ENCODE measurements around the gene UBE2I.

The UBE2I gene

GRCh38 chr16:1279081-1279944, 30.1 kb upstream of the UBE2I start:
- H3F3A ChIP-seq (ENCODE audit: insufficient read depth, low read length) = no peaks in the 10 kb centered on the region
- no peak overlapping the region for H3K9ac ChIP-seq (ENCODE audit: low read length)
- no peaks in the 10 kb centered on the region for H3K9me2 ChIP-seq (replicated peaks; ENCODE audit: insufficient read depth, low read length)
- H4K20me1 ChIP-seq (ENCODE audit: insufficient read depth, low read length) = no peaks in the 10 kb centered on the region
- H3K9me3 ChIP-seq (replicated peaks; ENCODE audit: insufficient read depth, low read length) = no peaks in the 10 kb centered on the region
- no peak for DNase-seq
- TF ChIP-seq CTCF (IDR thresholded peaks at IDR 0.05; ENCODE audit: low read length) (no peak), EZH2 (optimal IDR thresholded peaks at IDR 0.05; ENCODE audit: low read depth, low read length) (no peak), EZH2phosphoT487 (IDR thresholded peaks at IDR 0.05; ENCODE audit: low read length) (no peak)
- no peaks in the 10 kb centered on the region for H3K79me2 ChIP-seq (ENCODE audit: low read length)
- H3K27me3 ChIP-seq (replicated peaks; ENCODE audit: insufficient read depth, low read length) = peaks cover 94% of the 10 kb centered on the region
- no peak overlapping the region for H2AFZ ChIP-seq (ENCODE audit: low read length)
- no peaks in the 10 kb centered on the region for H3K4me1 ChIP-seq (ENCODE audit: low read length)
- no peak overlapping the region for H3K4me3 ChIP-seq (ENCODE audit: low read length)
- H3K4me2 ChIP-seq (ENCODE audit: low read depth, low read length) = no peak overlapping the region
- H3K27ac ChIP-seq (ENCODE audit: low read length) = no peak overlapping the region
- no peaks in the 10 kb centered on the region for H3K36me3 ChIP-seq (replicated peaks; ENCODE audit: insufficient read depth, low read length)

- Histone ChIP-seq H3K27me3 (replicated peaks; ENCODE audit: insufficient read depth, low read length) (peaks cover 91% of the 10 kb centered on the region), H3K4me1 (ENCODE audit: low read length) (no peaks in the 10 kb centered on the region)
Observed at GRCh38 chr16:1279945-1280589, 29.4 kb upstream of the UBE2I start.

GRCh38 chr16:1280783-1281182, 28.7 kb upstream of the UBE2I start:
- Histone ChIP-seq H3K9ac (ENCODE audit: low read length) (no peak overlapping the region), H3K27me3 (replicated peaks; ENCODE audit: insufficient read depth, low read length) (peaks cover 90% of the 10 kb centered on the region), H3K79me2 (ENCODE audit: low read length) (no peaks in the 10 kb centered on the region), H3K4me1 (ENCODE audit: low read length) (no peaks in the 10 kb centered on the region), H3K4me3 (ENCODE audit: low read length) (no peak overlapping the region), H3K9me3 (replicated peaks; ENCODE audit: insufficient read depth, low read length) (no peaks in the 10 kb centered on the region), H3K4me2 (ENCODE audit: low read depth, low read length) (no peak overlapping the region), H3F3A (ENCODE audit: insufficient read depth, low read length) (no peaks in the 10 kb centered on the region), H4K20me1 (ENCODE audit: insufficient read depth, low read length) (no peaks in the 10 kb centered on the region), H3K36me3 (replicated peaks; ENCODE audit: insufficient read depth, low read length) (no peaks in the 10 kb centered on the region), H3K9me2 (replicated peaks; ENCODE audit: insufficient read depth, low read length) (no peaks in the 10 kb centered on the region), H3K27ac (ENCODE audit: low read length) (no peak overlapping the region), H2AFZ (ENCODE audit: low read length) (no peak overlapping the region)
- no peak for DNase-seq
- no peak for TF ChIP-seq CTCF (IDR thresholded peaks at IDR 0.05; ENCODE audit: low read length)

More at GRCh38 chr16:1279945-1280589, 29.4 kb upstream of the UBE2I start:
- no peaks in the 10 kb centered on the region for H3K9me3 ChIP-seq (replicated peaks; ENCODE audit: insufficient read depth, low read length)
- TF ChIP-seq EZH2phosphoT487 (IDR thresholded peaks at IDR 0.05; ENCODE audit: low read length) = no peak
- TF ChIP-seq CTCF (IDR thresholded peaks at IDR 0.05; ENCODE audit: low read length) = no peak
- TF ChIP-seq EZH2 (optimal IDR thresholded peaks at IDR 0.05; ENCODE audit: low read depth, low read length) = no peak
- H4K20me1 ChIP-seq (ENCODE audit: insufficient read depth, low read length) = no peaks in the 10 kb centered on the region
- H3K9ac ChIP-seq (ENCODE audit: low read length) = no peak overlapping the region
- H3K4me3 ChIP-seq (ENCODE audit: low read length) = no peak overlapping the region
- no peaks in the 10 kb centered on the region for H3K9me2 ChIP-seq (replicated peaks; ENCODE audit: insufficient read depth, low read length)
- no peaks in the 10 kb centered on the region for H3F3A ChIP-seq (ENCODE audit: insufficient read depth, low read length)
- no peak overlapping the region for H3K27ac ChIP-seq (ENCODE audit: low read length)
- no peaks in the 10 kb centered on the region for H3K36me3 ChIP-seq (replicated peaks; ENCODE audit: insufficient read depth, low read length)
- H3K4me2 ChIP-seq (ENCODE audit: low read depth, low read length) = no peak overlapping the region
- DNase-seq = no peak
- no peak overlapping the region for H2AFZ ChIP-seq (ENCODE audit: low read length)
- no peaks in the 10 kb centered on the region for H3K79me2 ChIP-seq (ENCODE audit: low read length)
